ENCODE measurements around the gene PRSS23. TPM values are rescaled to one million over a fixed set of nuclear protein-coding genes. Genes with fewer than 3 reads are reported as not detected.
A peak's percentile ranks its signal among the peaks of the same experiment; 100 is the strongest.
"Not testable (repeated sequence)": the region's sequence is repeated elsewhere in the genome, so short reads cannot be mapped to it uniquely, and the experiment has no call there.

Gene PRSS23
- total RNA-seq = under 1 TPM; 0.35 to 0.38 TPM

- intact Hi-C loops (cut with micrococcal nuclease) = loop anchor here (5.0 kb wide), 1 partner anchor 193 kb away; no protein-coding TSS in a partner anchor
- CTCF ChIA-PET = interaction anchor here (0.6 to 2.3 kb wide), 2 partner anchors 192 to 346 kb away, joined by 3 to 11 read pairs; no protein-coding TSS in a partner anchor
- no peaks in the 10 kb centered on the region for H3K9me3 Mint-ChIP-seq
- no peak within 1 kb of the TSS for H3K27ac Mint-ChIP-seq
- no peaks in the 10 kb centered on the region for H3K36me3 Mint-ChIP-seq (ENCODE audit: low read depth)
- peak; percentile 33 for DNase-seq
- H3K4me3 Mint-ChIP-seq = peak within 1 kb of the TSS; percentile 70
- H3K27me3 Mint-ChIP-seq (ENCODE audit: low read depth) = peaks cover 55% of the 10 kb centered on the region
- H3K4me1 Mint-ChIP-seq (ENCODE audit: low read depth) = peaks cover 36% of the 10 kb centered on the region
Observed at GRCh38 chr11:86800076-86800959, at the start of gene PRSS23. PRSS23 (plus strand) TSS chr11:86800542; CDS start chr11:86807644, 7,102 bp downstream.

- intact Hi-C loops (cut with micrococcal nuclease) = no loop called here
- Mint-ChIP-seq H3K27ac (no peak overlapping the region), H3K4me3 (no peak overlapping the region), H3K36me3 (ENCODE audit: low read depth) (no peaks in the 10 kb centered on the region), H3K4me1 (ENCODE audit: low read depth) (no peaks in the 10 kb centered on the region), H3K27me3 (ENCODE audit: low read depth) (peaks cover 10% of the 10 kb centered on the region), H3K9me3 (no peaks in the 10 kb centered on the region)
- CTCF ChIA-PET = interaction anchor here (1.1 kb wide), 1 partner anchor 299 kb away, joined by 3 read pairs; no protein-coding TSS in a partner anchor
- DNase-seq = no peak
Observed at GRCh38 chr11:86753459-86753858, 46.9 kb upstream of the PRSS23 start.

- intact Hi-C loops (cut with micrococcal nuclease) = no loop called here
- H3K27ac Mint-ChIP-seq = no peak overlapping the region
- H3K27me3 Mint-ChIP-seq (ENCODE audit: low read depth) = peaks cover 11% of the 10 kb centered on the region
- no peaks in the 10 kb centered on the region for H3K36me3 Mint-ChIP-seq (ENCODE audit: low read depth)
- no peak for DNase-seq
- no peaks in the 10 kb centered on the region for H3K4me1 Mint-ChIP-seq (ENCODE audit: low read depth)
- CTCF ChIA-PET = interaction anchor here (0.6 to 1.6 kb wide), 3 partner anchors 298 to 1475 kb away, joined by 3 to 6 read pairs (median 3); no protein-coding TSS in a partner anchor
- no peaks in the 10 kb centered on the region for H3K9me3 Mint-ChIP-seq
- H3K4me3 Mint-ChIP-seq = no peak overlapping the region
Observed at GRCh38 chr11:86755146-86755545, 45.2 kb upstream of the PRSS23 start.

GRCh38 chr11:86758171-86758570 lies 42.2 kb upstream of the PRSS23 start:
- Mint-ChIP-seq H3K4me3 (no peak overlapping the region), H3K4me1 (ENCODE audit: low read depth) (no peaks in the 10 kb centered on the region), H3K36me3 (ENCODE audit: low read depth) (no peaks in the 10 kb centered on the region), H3K27ac (no peak overlapping the region), H3K27me3 (ENCODE audit: low read depth) (peaks cover 6% of the 10 kb centered on the region), H3K9me3 (no peaks in the 10 kb centered on the region)
- intact Hi-C loops (cut with micrococcal nuclease) = no loop called here
- DNase-seq = no peak
- CTCF ChIA-PET = interaction anchor here (0.6 kb wide), 1 partner anchor 877 kb away, joined by 3 read pairs; no protein-coding TSS in a partner anchor

GRCh38 chr11:86760577-86760976 lies 39.8 kb upstream of the PRSS23 start:
- H3K27me3 Mint-ChIP-seq (ENCODE audit: low read depth) = peaks cover 17% of the 10 kb centered on the region
- intact Hi-C loops (cut with micrococcal nuclease) = no loop called here
- H3K27ac Mint-ChIP-seq = no peak overlapping the region
- CTCF ChIA-PET = interaction anchor here (0.9 to 1.1 kb wide), 2 partner anchors 14 to 24 kb away, joined by 3 read pairs; no protein-coding TSS in a partner anchor
- H3K36me3 Mint-ChIP-seq (ENCODE audit: low read depth) = no peaks in the 10 kb centered on the region
- no peaks in the 10 kb centered on the region for H3K9me3 Mint-ChIP-seq
- no peak overlapping the region for H3K4me3 Mint-ChIP-seq
- H3K4me1 Mint-ChIP-seq (ENCODE audit: low read depth) = no peaks in the 10 kb centered on the region
- no peak for DNase-seq

GRCh38 chr11:86761978-86762377 lies 38.4 kb upstream of the PRSS23 start:
- peaks cover 21% of the 10 kb centered on the region for H3K27me3 Mint-ChIP-seq (ENCODE audit: low read depth)
- H3K4me3 Mint-ChIP-seq = no peak overlapping the region
- no peaks in the 10 kb centered on the region for H3K36me3 Mint-ChIP-seq (ENCODE audit: low read depth)
- intact Hi-C loops (cut with micrococcal nuclease) = no loop called here
- no peaks in the 10 kb centered on the region for H3K9me3 Mint-ChIP-seq
- no peak for DNase-seq
- CTCF ChIA-PET = no interaction called here
- H3K27ac Mint-ChIP-seq = no peak overlapping the region
- H3K4me1 Mint-ChIP-seq (ENCODE audit: low read depth) = no peaks in the 10 kb centered on the region

GRCh38 chr11:86765203-86765602 lies 35.1 kb upstream of the PRSS23 start:
- intact Hi-C loops (cut with micrococcal nuclease) = no loop called here
- H3K27ac Mint-ChIP-seq = no peak overlapping the region
- no peak for DNase-seq
- CTCF ChIA-PET = no interaction called here
- H3K4me1 Mint-ChIP-seq (ENCODE audit: low read depth) = no peaks in the 10 kb centered on the region
- H3K27me3 Mint-ChIP-seq (ENCODE audit: low read depth) = peaks cover 15% of the 10 kb centered on the region
- H3K4me3 Mint-ChIP-seq = no peak overlapping the region
- no peaks in the 10 kb centered on the region for H3K9me3 Mint-ChIP-seq
- no peaks in the 10 kb centered on the region for H3K36me3 Mint-ChIP-seq (ENCODE audit: low read depth)

- no peaks in the 10 kb centered on the region for H3K36me3 Mint-ChIP-seq (ENCODE audit: low read depth)
- no peaks in the 10 kb centered on the region for H3K9me3 Mint-ChIP-seq
- intact Hi-C loops (cut with micrococcal nuclease) = no loop called here
- no peaks in the 10 kb centered on the region for H3K4me1 Mint-ChIP-seq (ENCODE audit: low read depth)
- H3K4me3 Mint-ChIP-seq = no peak overlapping the region
- H3K27ac Mint-ChIP-seq = no peak overlapping the region
- H3K27me3 Mint-ChIP-seq (ENCODE audit: low read depth) = peaks cover 15% of the 10 kb centered on the region
- CTCF ChIA-PET = no interaction called here
- no peak for DNase-seq
Observed at GRCh38 chr11:86765878-86766277, 34.5 kb upstream of the PRSS23 start.

GRCh38 chr11:86769219-86769618 lies 31.1 kb upstream of the PRSS23 start:
- no peak overlapping the region for H3K4me3 Mint-ChIP-seq
- no peaks in the 10 kb centered on the region for H3K4me1 Mint-ChIP-seq (ENCODE audit: low read depth)
- DNase-seq = no peak
- no peak overlapping the region for H3K27ac Mint-ChIP-seq
- no peaks in the 10 kb centered on the region for H3K36me3 Mint-ChIP-seq (ENCODE audit: low read depth)
- peaks cover 14% of the 10 kb centered on the region for H3K27me3 Mint-ChIP-seq (ENCODE audit: low read depth)
- intact Hi-C loops (cut with micrococcal nuclease) = no loop called here
- H3K9me3 Mint-ChIP-seq = no peaks in the 10 kb centered on the region
- CTCF ChIA-PET = no interaction called here

- H3K4me1 Mint-ChIP-seq (ENCODE audit: low read depth); H3K36me3 Mint-ChIP-seq (ENCODE audit: low read depth); H3K4me3 Mint-ChIP-seq; H3K9me3 Mint-ChIP-seq; CTCF ChIA-PET; H3K27me3 Mint-ChIP-seq (ENCODE audit: low read depth); H3K27ac Mint-ChIP-seq; intact Hi-C loops (cut with micrococcal nuclease); DNase-seq: not testable (repeated sequence)
Observed at GRCh38 chr11:86770473-86771027, 29.8 kb upstream of the PRSS23 start.

GRCh38 chr11:86772999-86773398 lies 27.3 kb upstream of the PRSS23 start:
- no peak for DNase-seq
- Mint-ChIP-seq H3K27me3 (ENCODE audit: low read depth) (peaks cover 8% of the 10 kb centered on the region), H3K9me3 (no peaks in the 10 kb centered on the region), H3K4me1 (ENCODE audit: low read depth) (no peaks in the 10 kb centered on the region), H3K27ac (no peak overlapping the region), H3K4me3 (no peak overlapping the region), H3K36me3 (ENCODE audit: low read depth) (no peaks in the 10 kb centered on the region)
- intact Hi-C loops (cut with micrococcal nuclease) = no loop called here
- CTCF ChIA-PET = no interaction called here

GRCh38 chr11:86773513-86774252 lies 26.7 kb upstream of the PRSS23 start:
- intact Hi-C loops (cut with micrococcal nuclease) = no loop called here
- no peak overlapping the region for H3K27ac Mint-ChIP-seq
- no peaks in the 10 kb centered on the region for H3K9me3 Mint-ChIP-seq
- H3K4me3 Mint-ChIP-seq = no peak overlapping the region
- CTCF ChIA-PET = no interaction called here
- no peak for DNase-seq
- H3K36me3 Mint-ChIP-seq (ENCODE audit: low read depth) = no peaks in the 10 kb centered on the region
- peaks cover 9% of the 10 kb centered on the region for H3K27me3 Mint-ChIP-seq (ENCODE audit: low read depth)
- H3K4me1 Mint-ChIP-seq (ENCODE audit: low read depth) = no peaks in the 10 kb centered on the region
